Smooth muscle cell (in vitro differentiated cells): ENCODE data around the gene AK3. TPM values are rescaled to one million over a fixed set of nuclear protein-coding genes. Genes with fewer than 3 reads are reported as not detected.

Source experiments
- DNase-seq: peaks from one replicate; lab custom pipeline; 2025; ENCODE audit not compliant: unreplicated experiment; lab: John Stamatoyannopoulos, UW
- H2AFZ ChIP-seq: fragments of 200-600 bp; sonication (generic); 2 replicates; pipeline ENCODE4 v1.6.0; 2016; ENCODE audit warnings: antibody characterized with exemption, low read depth, mild to moderate bottlenecking
- H3F3A ChIP-seq: fragments of 200-600 bp; sonication (generic); 2 replicates; pipeline ENCODE4 v1.6.0; 2017; ENCODE audit warnings: antibody characterized with exemption, low read depth
- H3K27ac ChIP-seq: fragments of 200-600 bp; sonication (generic); 2 replicates; pipeline ENCODE4 v1.5.1; 2016; ENCODE audit warnings: low read depth, mild to moderate bottlenecking
- H3K27me3 ChIP-seq: fragments of 200-600 bp; sonication (generic); 2 replicates; pipeline ENCODE4 v1.6.1; 2016; ENCODE audit warnings: low read depth, mild to moderate bottlenecking
- H3K36me3 ChIP-seq: fragments of 200-600 bp; sonication (generic); 2 replicates; pipeline ENCODE4 v1.5.1; 2016; ENCODE audit warnings: low read depth
- H3K4me1 ChIP-seq: fragments of 200-600 bp; sonication (generic); 2 replicates; pipeline ENCODE4 v1.5.1; 2016; ENCODE audit warnings: low read depth
- H3K4me2 ChIP-seq: fragments of 200-600 bp; sonication (generic); 2 replicates; pipeline ENCODE4 v1.6.0; 2016; ENCODE audit warnings: mild to moderate bottlenecking
- H3K4me3 ChIP-seq: fragments of 200-600 bp; sonication (generic); 2 replicates; pipeline ENCODE4 v1.5.1; 2016; ENCODE audit warnings: mild to moderate bottlenecking
- H3K79me2 ChIP-seq: fragments of 200-600 bp; sonication (generic); 2 replicates; pipeline ENCODE4 v1.6.0; 2016; ENCODE audit warnings: low read depth, mild to moderate bottlenecking
- H3K9ac ChIP-seq: fragments of 200-600 bp; sonication (generic); 2 replicates; pipeline ENCODE4 v1.6.0; 2016; ENCODE audit warnings: low read depth
- H3K9me3 ChIP-seq: fragments of 200-600 bp; sonication (generic); replicated peaks from 2 replicates; pipeline ENCODE4 v1.5.1; 2016; ENCODE audit warnings: low read depth
- H4K20me1 ChIP-seq: fragments of 200-600 bp; sonication (generic); 2 replicates; pipeline ENCODE4 v1.6.0; 2016; ENCODE audit warnings: low read depth
- WGBS: methylation state at CpG from one replicate; pipeline ENCODE4 v1.1.7; 2016; ENCODE audit warnings: low lambda C conversion rate; 5-methylcytosine and 5-hydroxymethylcytosine counted together
- polyA plus RNA-seq: library from polyadenylated mRNA; unstranded; fragments of >200 nt; fragmentation: Nextera tagmentation; extraction: Ambion mirVana; gene quantifications from 2 replicates; pipeline ENCODE4 v1.2.1, GENCODE V29; 2016
- total RNA-seq: library from RNA; depleted of rRNA; stranded (reverse); fragments of >200 nt; gene quantifications from 2 replicates; pipeline ENCODE4 v1.2.3, GENCODE V29; 2014
- TF ChIP-seq, protein P1 (sequence below): fragments of 200-600 bp; sonication (generic); IDR thresholded peaks from 2 replicates; pipeline ENCODE4 v1.5.1; 2017; ENCODE audit warnings: borderline replicate concordance, mild to moderate bottlenecking, antibody characterized with exemption; ENCODE audit not compliant: insufficient read depth, poor library complexity, severe bottlenecking

AK3 gene
- total and polyA plus RNA-seq, 2 experiments from 2014 or later: 28.7 to 49.3 TPM

- Histone ChIP-seq H3F3A (no peaks in the 10 kb centered on the region), H2AFZ (no peak overlapping the region), H3K27ac (no peak overlapping the region), H3K4me3 (no peak overlapping the region), H4K20me1 (no peaks in the 10 kb centered on the region), H3K4me1 (no peaks in the 10 kb centered on the region), H3K4me2 (no peak overlapping the region), H3K36me3 (peaks cover 11% of the 10 kb centered on the region), H3K27me3 (no peaks in the 10 kb centered on the region), H3K9me3 (no peaks in the 10 kb centered on the region), H3K79me2 (no peaks in the 10 kb centered on the region), H3K9ac (no peak overlapping the region)
- TF ChIP-seq, protein P1, sequence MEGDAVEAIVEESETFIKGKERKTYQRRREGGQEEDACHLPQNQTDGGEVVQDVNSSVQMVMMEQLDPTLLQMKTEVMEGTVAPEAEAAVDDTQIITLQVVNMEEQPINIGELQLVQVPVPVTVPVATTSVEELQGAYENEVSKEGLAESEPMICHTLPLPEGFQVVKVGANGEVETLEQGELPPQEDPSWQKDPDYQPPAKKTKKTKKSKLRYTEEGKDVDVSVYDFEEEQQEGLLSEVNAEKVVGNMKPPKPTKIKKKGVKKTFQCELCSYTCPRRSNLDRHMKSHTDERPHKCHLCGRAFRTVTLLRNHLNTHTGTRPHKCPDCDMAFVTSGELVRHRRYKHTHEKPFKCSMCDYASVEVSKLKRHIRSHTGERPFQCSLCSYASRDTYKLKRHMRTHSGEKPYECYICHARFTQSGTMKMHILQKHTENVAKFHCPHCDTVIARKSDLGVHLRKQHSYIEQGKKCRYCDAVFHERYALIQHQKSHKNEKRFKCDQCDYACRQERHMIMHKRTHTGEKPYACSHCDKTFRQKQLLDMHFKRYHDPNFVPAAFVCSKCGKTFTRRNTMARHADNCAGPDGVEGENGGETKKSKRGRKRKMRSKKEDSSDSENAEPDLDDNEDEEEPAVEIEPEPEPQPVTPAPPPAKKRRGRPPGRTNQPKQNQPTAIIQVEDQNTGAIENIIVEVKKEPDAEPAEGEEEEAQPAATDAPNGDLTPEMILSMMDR: no peak
- no peak for DNase-seq
- 83% methylated on average over 1 of the region's 1 CpG for WGBS
Measured at GRCh38 chr9:4716163-4716562, 24.8 kb downstream of the AK3 start.

DNA sequence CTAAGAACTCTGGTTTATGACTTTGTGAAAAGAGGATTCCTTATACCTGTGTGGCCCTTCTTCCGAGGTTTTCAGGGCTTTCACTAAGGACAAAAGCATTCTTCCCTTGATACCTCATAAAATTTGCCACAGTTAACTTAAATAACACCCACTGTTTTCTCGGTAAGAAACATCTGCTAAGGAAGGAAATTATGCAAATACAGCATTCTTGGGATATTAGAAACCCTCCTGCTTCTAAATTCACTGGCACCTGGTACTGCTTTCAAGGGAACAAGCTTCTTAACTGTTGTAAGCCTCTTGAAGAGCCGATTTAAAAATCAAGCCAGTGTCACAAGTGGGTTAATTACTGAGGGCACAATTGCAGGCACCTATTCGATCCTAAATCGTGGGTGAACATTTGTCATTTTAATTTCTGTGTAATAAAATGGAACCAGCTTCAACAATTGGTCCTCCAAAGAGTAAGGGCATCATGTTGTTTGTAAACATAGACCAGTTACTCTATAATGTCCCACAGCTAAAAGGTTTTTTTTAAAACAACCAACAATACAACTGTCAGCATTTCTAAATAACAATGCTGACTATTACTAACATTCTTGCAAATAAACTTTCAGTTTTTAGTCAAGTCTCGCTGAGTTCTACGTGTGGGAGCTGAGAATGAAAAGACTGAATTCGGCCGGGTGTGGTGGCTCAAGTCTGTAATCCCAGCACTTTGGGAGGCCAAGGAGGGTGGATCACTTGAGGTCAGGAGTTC lies 26.6 kb downstream of the AK3 start:
- no peaks in the 10 kb centered on the region for H3K79me2 ChIP-seq
- H2AFZ ChIP-seq: no peak overlapping the region
- H3K27ac ChIP-seq: no peak overlapping the region
- DNase-seq: no peak
- TF ChIP-seq, protein P1: no peak
- H3F3A ChIP-seq: no peaks in the 10 kb centered on the region
- H3K9ac ChIP-seq: no peak overlapping the region
- H3K27me3 ChIP-seq: no peaks in the 10 kb centered on the region
- 82% methylated on average over 9 of the region's 9 CpGs for WGBS
- peaks cover 11% of the 10 kb centered on the region for H3K36me3 ChIP-seq
- H3K9me3 ChIP-seq: no peaks in the 10 kb centered on the region
- H4K20me1 ChIP-seq: no peaks in the 10 kb centered on the region
- H3K4me2 ChIP-seq: no peak overlapping the region
- no peak overlapping the region for H3K4me3 ChIP-seq
- H3K4me1 ChIP-seq: no peaks in the 10 kb centered on the region

- no peaks in the 10 kb centered on the region for H3K79me2 ChIP-seq
- H3K27ac ChIP-seq: no peak overlapping the region
- peaks cover 11% of the 10 kb centered on the region for H3K36me3 ChIP-seq
- H3F3A ChIP-seq: no peaks in the 10 kb centered on the region
- H3K4me2 ChIP-seq: no peak overlapping the region
- TF ChIP-seq, protein P1: no peak
- H3K9me3 ChIP-seq: no peaks in the 10 kb centered on the region
- H3K9ac ChIP-seq: no peak overlapping the region
- no peak overlapping the region for H3K4me3 ChIP-seq
- H4K20me1 ChIP-seq: no peaks in the 10 kb centered on the region
- DNase-seq: no peak
- H3K4me1 ChIP-seq: no peaks in the 10 kb centered on the region
- no peak overlapping the region for H2AFZ ChIP-seq
- 63% methylated on average over 7 of the region's 7 CpGs for WGBS
- H3K27me3 ChIP-seq: no peaks in the 10 kb centered on the region
Measured at GRCh38 chr9:4713849-4714248, 27.2 kb downstream of the AK3 start.

DNA sequence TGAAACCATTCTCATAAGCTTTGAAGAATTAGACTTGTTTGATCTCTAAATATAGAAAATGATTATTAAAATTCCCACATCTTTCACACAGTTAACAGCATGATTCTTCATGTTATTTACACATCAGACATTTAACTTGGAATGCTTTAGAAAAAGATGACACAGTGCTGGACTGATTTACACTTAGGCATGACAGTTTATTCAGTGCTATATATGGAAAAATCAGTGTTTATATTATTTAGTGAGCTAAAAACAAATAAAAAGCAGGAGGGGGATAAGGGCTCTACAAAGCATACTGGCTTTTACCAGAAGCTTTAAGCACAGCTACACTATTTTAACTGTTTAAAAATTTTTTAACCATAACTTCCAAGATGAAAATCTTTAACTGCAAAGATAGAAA lies 31.6 kb downstream of the AK3 start:
- Histone ChIP-seq H3K4me3 (no peak overlapping the region), H3K4me1 (no peaks in the 10 kb centered on the region), H3K4me2 (no peak overlapping the region), H3F3A (no peaks in the 10 kb centered on the region), H3K9ac (no peak overlapping the region), H4K20me1 (no peaks in the 10 kb centered on the region), H3K27me3 (no peaks in the 10 kb centered on the region), H3K27ac (no peak overlapping the region), H2AFZ (no peak overlapping the region), H3K9me3 (no peaks in the 10 kb centered on the region), H3K36me3 (peaks cover 4% of the 10 kb centered on the region), H3K79me2 (no peaks in the 10 kb centered on the region)
- DNase-seq: no peak
- TF ChIP-seq, protein P1: no peak
